DOHH2 (cell line): ENCODE measurements around the gene JARID2.
A peak's percentile ranks its signal among the peaks of the same experiment; 100 is the strongest.

ENCODE experiments used
- H3F3A ChIP-seq: fragments of 200-600 bp; sonication (generic), shearing (Covaris generic); 2 replicates; pipeline ENCODE4 v1.6.0; 2016; ENCODE audit warnings: antibody characterized with exemption, mild to moderate bottlenecking; ENCODE audit not compliant: control insufficient read depth, insufficient read depth
- H3K27ac ChIP-seq: fragments of 200-600 bp; sonication (generic); 2 replicates; pipeline ENCODE4 v1.5.1; 2014; ENCODE audit warnings: low read depth, mild to moderate bottlenecking, low read length, moderate library complexity
- H3K27me3 ChIP-seq: fragments of 200-600 bp; sonication (generic); 2 replicates; pipeline ENCODE4 v1.6.1; 2014; ENCODE audit warnings: mild to moderate bottlenecking, low read length, mixed read lengths; ENCODE audit not compliant: control insufficient read depth
- H3K36me3 ChIP-seq: fragments of 200-600 bp; sonication (generic); 2 replicates; pipeline ENCODE4 v1.6.1; 2014; ENCODE audit warnings: mild to moderate bottlenecking, low read length, moderate library complexity, mixed read lengths; ENCODE audit not compliant: control insufficient read depth
- H3K4me1 ChIP-seq: fragments of 200-600 bp; sonication (generic); 2 replicates; pipeline ENCODE4 v1.6.1; 2014; ENCODE audit warnings: mild to moderate bottlenecking, low read length, mixed read lengths; ENCODE audit not compliant: control insufficient read depth
- H3K4me2 ChIP-seq: fragments of 200-600 bp; sonication (generic); 2 replicates; pipeline ENCODE4 v1.6.0; 2014; ENCODE audit warnings: mild to moderate bottlenecking, low read length, moderate library complexity
- H3K4me3 ChIP-seq: fragments of 200-600 bp; sonication (generic); 2 replicates; pipeline ENCODE4 v1.5.1; 2014; ENCODE audit warnings: mild to moderate bottlenecking, low read length, mixed read lengths
- H3K79me2 ChIP-seq: fragments of 200-600 bp; sonication (generic); 2 replicates; pipeline ENCODE4 v1.6.1; 2014; ENCODE audit warnings: mild to moderate bottlenecking, low read length, mixed read lengths; ENCODE audit not compliant: control insufficient read depth
- H3K9me2 ChIP-seq: fragments of 200-600 bp; sonication (generic); replicated peaks from 2 replicates; pipeline ENCODE4 v1.6.1; 2014; ENCODE audit warnings: mild to moderate bottlenecking, low read length, mixed read lengths; ENCODE audit not compliant: control insufficient read depth
- H3K9me3 ChIP-seq: fragments of 200-600 bp; sonication (generic); 2 replicates; pipeline ENCODE4 v1.6.1; 2014; ENCODE audit warnings: antibody characterized with exemption, low read length, mixed read lengths; ENCODE audit not compliant: control insufficient read depth, insufficient read depth
- H4K20me1 ChIP-seq: fragments of 200-600 bp; sonication (generic); 2 replicates; pipeline ENCODE4 v1.6.0; 2014; ENCODE audit warnings: low read depth, mild to moderate bottlenecking, antibody characterized with exemption, low read length, moderate library complexity; ENCODE audit not compliant: control insufficient read depth, insufficient read depth
- CTCF ChIP-seq: fragments of 200-600 bp; sonication (generic); IDR thresholded peaks from one replicate; pipeline ENCODE4 v1.5.1; 2014; ENCODE audit warnings: antibody characterized with exemption, mild to moderate bottlenecking, low read depth, low read length; ENCODE audit not compliant: poor library complexity, severe bottlenecking
- EZH2phosphoT487 ChIP-seq: fragments of 200-600 bp; sonication (generic); IDR thresholded peaks from 2 replicates; pipeline ENCODE4 v1.6.1; 2017; ENCODE audit warnings: borderline replicate concordance, mild to moderate bottlenecking, antibody characterized with exemption, low read length, moderate library complexity, mixed read lengths

JARID2 gene

DNA sequence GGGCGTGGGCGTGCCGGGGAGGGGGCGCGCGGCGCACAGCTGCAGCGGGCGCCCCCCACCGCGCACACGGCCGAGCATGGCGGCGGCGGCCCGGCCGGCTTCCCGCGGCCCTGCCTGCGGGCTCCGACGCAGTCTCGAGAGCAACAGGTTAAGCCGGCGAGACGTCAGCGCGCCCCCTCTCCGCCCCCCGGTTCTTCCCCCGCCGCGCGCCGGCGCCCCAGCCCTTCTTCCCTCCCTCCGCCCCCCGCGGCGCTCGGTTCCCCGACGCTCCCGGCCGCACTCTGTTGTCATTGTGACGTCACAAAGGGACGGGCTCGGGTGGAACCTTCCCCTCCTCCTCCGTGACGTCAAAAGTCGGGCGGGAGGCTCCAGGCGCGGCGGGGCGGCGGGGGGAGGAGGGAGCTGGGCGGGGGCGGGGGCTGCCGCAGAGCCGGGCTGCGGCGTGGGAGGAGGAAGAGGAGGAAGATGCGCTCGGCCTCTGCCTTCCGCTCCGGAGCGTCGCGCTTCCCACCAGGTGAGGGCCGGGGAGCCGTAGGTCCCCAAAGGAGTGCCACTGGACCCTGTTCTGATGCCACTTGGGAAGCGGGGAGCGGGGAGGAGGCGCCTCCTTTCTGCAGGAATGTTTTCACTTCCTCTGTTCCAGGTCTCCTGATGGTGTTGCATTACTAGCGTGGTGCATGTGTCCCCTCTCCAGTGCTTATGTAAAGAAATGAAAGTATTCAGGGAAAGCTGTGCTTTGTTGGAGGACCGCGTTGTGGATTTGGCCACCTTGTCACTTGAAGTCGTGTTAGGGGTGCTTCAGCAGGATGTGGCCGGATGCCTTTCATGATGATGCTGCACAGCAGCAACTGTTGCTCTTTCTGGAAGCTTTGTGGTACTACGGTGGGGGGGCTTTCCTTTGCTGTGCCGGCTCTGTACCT is 2.8 kb downstream of the JARID2 start:
- Histone ChIP-seq H3K4me2 (peak overlapping the region; percentile 84), H3K79me2 (peaks cover 52% of the 10 kb centered on the region), H3K36me3 (no peaks in the 10 kb centered on the region), H3K4me3 (peak overlapping the region; percentile 75), H3K27me3 (no peaks in the 10 kb centered on the region; the same call in 1 of the 2 replicates), H3K27ac (no peak overlapping the region; the same call in 1 of the 2 replicates), H3K4me1 (peaks cover 46% of the 10 kb centered on the region), H4K20me1 (peaks cover 9% of the 10 kb centered on the region; the same call in 1 of the 2 replicates), H3F3A (peaks cover 19% of the 10 kb centered on the region; the same call in 1 of the 2 replicates), H3K9me2 (no peaks in the 10 kb centered on the region), H3K9me3 (no peaks in the 10 kb centered on the region)
- no peak for TF ChIP-seq CTCF
- no peak for TF ChIP-seq EZH2phosphoT487

DNA sequence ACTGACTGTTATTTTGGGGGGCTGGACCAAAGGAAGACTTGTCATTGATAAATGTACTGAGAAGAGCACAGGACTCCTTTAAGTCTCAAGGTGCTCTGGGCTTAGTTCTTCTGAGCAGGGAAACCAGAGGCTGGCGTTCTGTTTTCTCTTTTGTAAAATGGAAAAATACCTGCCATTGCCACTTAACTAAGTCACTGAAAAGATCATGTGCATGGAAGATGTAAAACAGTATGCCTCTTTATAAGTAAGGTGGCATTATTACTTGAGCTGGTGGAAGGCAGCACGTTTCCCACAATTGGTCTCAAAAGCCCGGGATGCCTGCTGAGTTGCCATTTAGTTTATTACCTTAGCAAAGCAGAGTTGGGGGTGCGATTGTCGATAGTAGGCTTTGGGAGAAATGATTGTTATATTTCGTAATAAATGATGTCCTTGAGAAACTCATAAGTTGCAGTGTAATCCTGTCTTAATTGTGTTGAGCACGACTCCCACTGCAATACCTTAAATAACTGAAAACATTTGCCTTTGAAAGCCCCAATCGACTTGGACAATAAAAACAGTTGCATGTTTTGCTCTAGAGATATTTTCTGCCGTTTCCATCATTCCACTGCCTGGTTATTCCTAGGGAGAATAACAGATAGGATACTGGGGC is 3.6 kb downstream of the JARID2 start:
- peaks cover 47% of the 10 kb centered on the region for H3K4me1 ChIP-seq
- H3K9me2 ChIP-seq, result no peaks in the 10 kb centered on the region
- H3F3A ChIP-seq, result peaks cover 22% of the 10 kb centered on the region; the same call in 1 of the 2 replicates
- no peaks in the 10 kb centered on the region for H3K9me3 ChIP-seq
- no peak overlapping the region for H3K27ac ChIP-seq
- peak overlapping the region; percentile 75 for H3K4me3 ChIP-seq
- H3K79me2 ChIP-seq, result peaks cover 56% of the 10 kb centered on the region
- TF ChIP-seq EZH2phosphoT487, result no peak
- H3K4me2 ChIP-seq, result peak overlapping the region; percentile 84
- H3K27me3 ChIP-seq, result no peaks in the 10 kb centered on the region; the same call in 1 of the 2 replicates
- H3K36me3 ChIP-seq, result no peaks in the 10 kb centered on the region
- H4K20me1 ChIP-seq, result peaks cover 14% of the 10 kb centered on the region; the same call in 1 of the 2 replicates

DNA sequence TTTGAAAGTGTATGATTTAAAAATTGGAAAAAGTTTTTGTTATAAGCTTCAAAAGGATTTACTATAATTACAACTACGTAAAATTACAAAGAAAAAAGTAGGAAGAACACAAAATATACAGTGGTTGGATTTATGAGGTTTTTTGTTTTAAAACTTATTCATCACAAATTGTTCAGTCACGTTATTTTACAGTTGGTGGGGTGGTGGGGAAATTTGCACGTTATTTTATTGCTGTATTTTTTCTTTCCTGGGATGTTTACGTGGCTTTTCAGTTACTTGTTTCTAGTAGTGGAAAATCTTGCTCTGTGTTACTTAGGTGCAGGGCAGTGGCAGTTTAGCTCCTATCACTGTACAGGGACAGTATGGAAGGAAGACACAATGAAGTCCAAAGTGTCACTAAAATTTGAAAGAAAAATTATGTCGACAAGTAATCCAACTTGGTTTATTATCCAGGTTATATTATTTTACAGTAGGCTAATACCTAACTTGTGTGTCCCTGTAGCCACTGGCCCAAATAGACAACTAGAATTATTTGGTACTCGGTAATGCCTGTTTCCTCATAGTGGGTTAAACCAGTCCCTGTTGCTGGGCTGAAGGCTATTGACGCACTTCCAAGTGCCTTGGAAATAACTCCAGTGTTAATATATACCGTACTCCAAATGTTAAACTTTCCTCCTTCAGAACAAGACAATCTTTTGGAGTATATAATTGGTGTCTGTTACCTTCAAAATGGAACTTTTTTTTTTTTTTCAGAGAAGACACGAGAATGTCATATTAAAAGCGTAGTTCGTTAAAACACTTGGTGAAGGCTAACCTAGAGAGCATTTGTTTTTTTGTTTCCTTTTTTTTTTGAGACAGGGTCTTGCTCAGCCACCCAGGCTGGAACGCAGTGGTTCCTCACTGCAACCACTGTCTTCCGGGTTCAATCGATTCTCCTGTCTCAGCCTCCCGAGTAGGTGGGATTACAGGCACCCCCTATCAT is 4.6 kb downstream of the JARID2 start:
- no peak overlapping the region for H3K4me2 ChIP-seq
- H3K36me3 ChIP-seq, result no peaks in the 10 kb centered on the region

More for the DNA sequence above, 4.6 kb downstream of the JARID2 start:
- Histone ChIP-seq H3K9me3 (no peaks in the 10 kb centered on the region), H4K20me1 (peaks cover 14% of the 10 kb centered on the region; the same call in 1 of the 2 replicates), H3K9me2 (no peaks in the 10 kb centered on the region), H3F3A (peaks cover 22% of the 10 kb centered on the region; the same call in 1 of the 2 replicates), H3K27me3 (no peaks in the 10 kb centered on the region; the same call in 1 of the 2 replicates), H3K79me2 (peaks cover 65% of the 10 kb centered on the region), H3K4me3 (no peak overlapping the region), H3K4me1 (peaks cover 54% of the 10 kb centered on the region), H3K27ac (no peak overlapping the region)
- TF ChIP-seq CTCF (no peak), EZH2phosphoT487 (no peak)
